ENCODE data around the gene MPC1. TPM values are rescaled to one million over a fixed set of nuclear protein-coding genes. Genes with fewer than 3 reads are reported as not detected.
"Not testable (repeated sequence)": the region's sequence is repeated elsewhere in the genome, so short reads cannot be mapped to it uniquely, and the experiment has no call there.

Gene MPC1
- total RNA-seq, 1 donor from 2014 or later, result 49.1 TPM

DNA sequence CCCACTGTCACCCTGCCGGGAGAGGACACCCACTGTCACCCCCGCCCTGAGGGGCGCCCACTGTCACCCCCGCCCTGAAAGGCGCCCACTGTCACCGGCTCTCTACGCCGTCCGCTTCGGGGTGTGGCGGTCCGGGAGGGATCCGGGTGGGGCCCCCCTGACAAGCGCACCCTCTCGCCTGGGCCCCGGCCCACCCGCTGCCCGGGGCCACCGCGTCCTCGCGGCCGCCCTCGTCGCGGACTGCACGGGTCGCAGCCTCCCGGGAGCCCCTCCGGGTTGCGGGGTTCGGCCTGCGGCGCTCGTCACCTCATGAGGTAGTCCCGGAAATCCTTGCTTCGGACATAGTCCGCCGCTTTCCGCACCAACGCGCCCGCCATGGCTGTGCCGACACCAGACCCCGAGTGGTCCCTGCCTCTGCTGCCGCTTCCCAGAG is 224 bp downstream of the MPC1 start:
- no peak for DNase-seq (ENCODE audit: low spot score)

DNA sequence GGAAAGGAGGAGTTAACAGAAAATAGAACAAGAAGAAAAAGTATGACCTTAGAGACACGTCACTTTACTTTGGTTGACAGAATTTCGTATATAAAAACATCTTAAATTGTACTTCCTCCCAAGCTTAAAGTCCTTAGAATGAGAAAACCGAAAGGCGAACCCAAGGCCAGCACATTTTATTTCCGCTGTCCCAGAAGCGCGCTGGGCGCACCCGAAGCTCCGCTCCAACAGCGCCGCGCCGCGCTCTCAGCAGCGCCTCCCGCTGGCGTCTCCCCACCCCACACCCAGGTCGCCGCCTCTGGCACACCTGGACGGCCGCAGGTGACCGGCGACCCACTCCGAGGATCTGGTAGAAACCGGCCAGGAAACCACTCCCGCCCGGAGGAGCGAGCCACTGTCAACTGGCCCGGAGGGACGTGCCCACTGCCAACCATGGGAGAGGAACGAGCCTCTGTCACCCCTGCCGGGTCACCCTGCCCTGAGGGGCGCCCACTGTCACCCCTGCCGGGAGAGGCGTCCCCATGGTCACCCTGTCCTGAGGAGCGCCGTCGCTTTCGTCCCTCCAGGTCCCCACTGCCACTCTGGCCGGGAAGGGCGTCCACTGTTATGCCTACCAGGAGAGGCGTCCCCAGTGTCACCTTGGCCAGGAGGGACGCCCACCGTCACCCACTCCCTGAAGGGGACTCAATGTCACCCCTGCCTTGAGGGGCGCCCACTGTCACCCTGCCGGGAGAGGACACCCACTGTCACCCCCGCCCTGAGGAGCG is 824 bp downstream of the MPC1 start:
- no peak for DNase-seq (ENCODE audit: low spot score)

DNA sequence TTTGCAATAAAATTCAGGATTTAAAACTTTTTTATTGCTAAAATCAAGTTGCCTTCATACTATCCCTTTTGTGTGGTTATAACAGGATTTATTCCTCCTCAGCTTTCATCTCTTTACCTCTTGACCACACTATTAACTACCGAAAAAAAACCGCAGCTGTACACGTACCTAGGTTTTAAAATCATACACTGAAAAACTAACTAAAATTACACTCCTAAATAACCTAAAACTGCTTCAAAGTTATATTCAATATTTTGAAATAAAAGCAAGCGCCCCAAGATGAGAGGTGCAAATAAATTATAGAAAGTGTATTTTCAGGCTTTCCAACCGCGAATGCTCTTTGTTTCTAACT is 1.4 kb downstream of the MPC1 start:
- no peak for DNase-seq (ENCODE audit: low spot score)

DNA sequence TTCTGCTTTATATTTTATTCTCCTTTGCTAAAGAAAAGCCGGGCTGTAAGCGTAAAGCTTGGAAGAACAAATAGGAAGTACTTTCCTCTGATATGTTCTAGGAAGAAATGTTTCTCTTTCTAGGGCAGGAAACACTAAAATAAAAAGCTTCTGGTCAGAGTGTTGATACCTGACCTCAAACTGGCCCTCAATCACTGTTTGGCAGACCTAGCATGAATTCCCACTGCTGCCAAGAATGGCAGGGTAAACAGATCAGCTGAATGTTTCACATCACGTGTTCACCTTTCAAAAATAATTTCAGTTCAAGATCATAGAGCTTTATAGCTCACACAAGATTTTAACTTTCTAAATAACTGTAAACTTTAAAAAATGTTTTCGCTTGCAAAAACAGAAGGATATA is 2.9 kb downstream of the MPC1 start:
- no peak for DNase-seq (ENCODE audit: low spot score)

DNA sequence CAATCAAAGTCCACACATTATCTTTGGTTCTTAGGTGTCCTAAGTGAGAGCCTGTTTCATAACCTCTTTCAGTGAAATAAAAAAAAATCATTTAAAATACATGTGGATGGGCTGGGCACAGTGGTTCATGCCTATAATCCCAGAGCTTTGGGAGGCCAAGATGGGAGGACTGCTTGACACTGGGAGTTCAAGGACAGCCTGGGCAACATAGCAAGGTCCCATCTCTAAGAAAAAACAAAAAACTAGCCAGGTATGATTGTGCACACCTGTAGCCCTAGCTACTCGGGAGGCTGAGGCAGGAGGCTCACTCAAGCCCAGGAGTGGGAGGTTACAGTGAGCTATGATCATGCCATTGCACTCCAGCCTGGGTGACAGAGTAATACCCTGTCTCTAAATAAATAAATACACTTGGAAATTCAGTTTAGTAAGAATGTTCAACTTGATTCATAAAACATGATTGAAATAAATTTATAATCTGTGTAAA is 3.6 kb downstream of the MPC1 start:
- no peak for DNase-seq (ENCODE audit: low spot score)

DNA sequence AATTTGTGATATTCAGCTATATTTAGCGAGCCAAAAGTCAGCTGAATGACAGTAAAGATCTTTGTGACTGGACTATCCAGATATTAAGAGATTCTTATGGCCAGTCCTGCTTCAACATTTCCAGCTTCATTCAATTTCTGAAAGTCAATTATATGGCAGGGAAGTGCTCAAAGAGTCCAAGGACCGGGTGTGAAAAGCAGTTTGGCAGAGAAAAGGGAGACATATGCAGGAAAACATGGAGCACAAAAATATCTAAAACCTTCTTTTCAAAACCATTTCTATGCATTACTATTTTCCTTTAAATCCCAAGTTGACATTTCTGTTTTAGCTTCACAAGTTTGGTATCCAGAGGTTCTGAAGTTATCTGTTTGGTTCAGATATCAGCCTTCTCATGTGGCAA is 5.0 kb downstream of the MPC1 start:
- DNase-seq (ENCODE audit: low spot score), result no peak

DNA sequence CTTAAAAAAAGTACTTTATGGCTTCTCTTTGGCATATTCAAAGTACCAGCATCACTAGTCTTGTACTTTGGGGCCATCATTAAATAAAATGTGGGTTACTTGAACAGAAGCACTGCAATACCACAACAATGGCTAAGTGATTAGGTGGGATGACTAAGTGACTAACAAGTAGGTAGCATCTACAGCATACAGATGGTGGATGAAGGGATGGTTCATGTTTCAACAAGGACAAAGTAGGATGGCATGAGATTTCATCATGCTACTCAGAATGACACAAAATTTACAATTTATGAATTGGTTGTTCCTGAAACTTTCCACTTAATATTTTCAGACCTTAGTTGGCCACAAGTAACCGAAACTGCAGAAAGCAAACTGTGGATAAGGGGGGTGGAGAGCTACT is 7.7 kb downstream of the MPC1 start:
- no peak for DNase-seq (ENCODE audit: low spot score)

DNA sequence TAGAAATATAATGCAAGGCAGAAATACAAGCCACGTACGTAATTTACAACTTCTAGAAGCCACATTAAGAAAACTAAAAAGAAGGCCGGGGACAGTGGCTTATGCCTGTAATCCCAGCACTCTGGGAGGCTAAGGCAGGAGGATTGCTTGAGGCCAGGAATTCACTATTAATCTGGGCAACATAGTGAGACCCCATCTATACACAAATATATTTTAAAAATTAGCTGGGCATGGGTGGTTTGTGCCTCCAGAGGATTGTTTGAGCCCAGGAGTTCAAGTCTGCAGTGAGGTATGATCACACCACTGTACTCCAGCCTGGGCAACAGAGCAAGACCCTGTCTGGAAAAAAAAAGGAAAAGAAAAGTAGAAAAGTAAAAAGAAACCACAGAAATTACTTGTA is 12.3 kb downstream of the MPC1 start:
- DNase-seq (ENCODE audit: low spot score), result no peak

DNA sequence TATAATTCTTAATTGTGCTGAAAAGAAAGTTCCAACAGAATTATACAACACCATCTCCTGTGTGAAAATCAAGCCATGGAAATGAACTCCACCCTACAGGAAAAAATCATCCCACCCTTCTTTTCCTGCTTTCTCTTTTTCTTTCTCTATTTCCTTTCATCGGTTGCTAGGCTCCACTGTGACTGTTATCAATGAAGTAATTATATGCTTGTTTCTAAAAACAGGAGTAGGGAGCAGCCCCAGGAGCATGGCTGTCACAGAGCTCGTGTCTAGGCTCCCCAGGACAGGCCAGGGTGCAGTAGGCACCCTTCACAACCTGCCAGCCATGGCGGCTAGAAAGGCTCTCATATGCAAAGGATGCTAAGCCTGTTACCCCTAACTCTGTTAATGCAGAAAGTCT is 13.0 kb downstream of the MPC1 start:
- DNase-seq (ENCODE audit: low spot score), result no peak

DNA sequence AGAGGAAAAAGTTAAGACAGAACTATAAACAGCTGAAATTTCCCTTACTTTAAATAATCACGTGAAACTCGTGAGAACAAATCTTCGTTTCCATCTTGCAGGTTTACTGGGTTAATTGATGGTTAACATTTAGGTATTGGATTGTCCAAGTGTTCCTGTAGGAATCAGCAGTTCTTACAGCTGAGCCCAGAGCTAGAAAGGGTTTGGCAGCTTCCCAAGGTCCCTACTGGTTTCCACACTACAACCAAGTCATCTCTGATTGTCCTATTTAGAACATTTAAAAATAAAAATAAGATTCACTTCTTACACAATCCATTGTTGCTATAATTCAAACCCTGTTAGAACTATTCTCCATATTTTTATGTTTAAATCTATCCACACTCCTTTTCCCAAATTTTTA is 15.8 kb downstream of the MPC1 start:
- DNase-seq (ENCODE audit: low spot score), result no peak

DNA sequence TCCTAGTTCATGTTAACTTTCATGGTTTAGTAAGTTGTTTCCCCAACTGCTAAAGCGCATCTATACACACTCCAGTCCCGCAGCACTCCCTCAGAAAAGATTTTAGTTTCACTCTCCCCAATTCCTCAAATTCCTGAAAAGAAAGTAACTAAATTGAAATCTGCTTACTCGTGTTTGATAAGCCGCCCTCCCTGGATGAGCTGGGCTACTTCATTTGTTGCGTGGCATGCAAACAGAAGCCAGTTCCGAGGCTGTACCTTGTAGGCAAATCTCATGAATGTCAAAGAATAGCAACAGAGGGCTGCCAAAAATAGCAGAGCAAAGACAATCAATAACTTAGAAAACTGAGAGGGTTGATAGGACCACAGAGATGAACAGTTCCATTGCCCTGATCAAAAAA is 16.9 kb downstream of the MPC1 start:
- DNase-seq (ENCODE audit: low spot score), result no peak

DNA sequence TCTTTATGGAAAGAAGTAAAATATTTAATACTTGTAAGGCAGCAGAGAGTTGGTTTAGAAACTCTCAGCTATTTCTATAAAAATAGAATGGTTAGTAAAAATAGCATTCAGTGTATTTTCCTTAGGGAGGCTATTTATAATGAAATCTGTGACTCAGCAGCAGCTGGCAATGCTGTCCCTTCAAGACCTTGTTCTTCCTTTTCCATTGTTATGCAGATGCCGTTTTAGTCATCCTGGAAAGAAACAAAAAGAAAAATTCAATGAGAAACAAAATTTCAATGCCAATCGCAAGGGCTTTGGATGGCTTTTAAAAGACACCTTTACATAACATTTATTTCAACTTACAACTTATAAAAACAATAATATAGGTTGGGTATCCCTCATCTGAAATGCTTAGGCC is 17.5 kb downstream of the MPC1 start:
- DNase-seq (ENCODE audit: low spot score), result no peak

DNA sequence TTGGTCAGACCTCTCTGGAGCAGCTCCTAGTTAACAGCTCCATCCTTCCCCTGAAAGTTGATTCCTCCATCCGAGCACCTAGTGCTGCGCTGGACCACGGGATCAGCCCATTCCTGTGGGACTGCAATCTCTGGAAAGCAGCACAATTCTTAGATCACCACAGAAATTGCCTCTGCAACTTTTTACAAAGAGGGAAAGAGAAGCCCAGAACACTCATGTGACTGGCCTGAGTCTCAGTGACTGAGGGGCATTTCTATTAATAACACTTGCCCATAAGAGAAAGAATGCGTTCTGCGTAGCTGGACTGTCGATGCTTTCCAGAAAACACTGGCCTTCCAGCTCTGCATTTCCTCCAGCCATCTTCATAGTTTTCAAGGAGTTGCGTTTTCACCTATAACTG is 18.3 kb downstream of the MPC1 start:
- DNase-seq (ENCODE audit: low spot score), result no peak

DNA sequence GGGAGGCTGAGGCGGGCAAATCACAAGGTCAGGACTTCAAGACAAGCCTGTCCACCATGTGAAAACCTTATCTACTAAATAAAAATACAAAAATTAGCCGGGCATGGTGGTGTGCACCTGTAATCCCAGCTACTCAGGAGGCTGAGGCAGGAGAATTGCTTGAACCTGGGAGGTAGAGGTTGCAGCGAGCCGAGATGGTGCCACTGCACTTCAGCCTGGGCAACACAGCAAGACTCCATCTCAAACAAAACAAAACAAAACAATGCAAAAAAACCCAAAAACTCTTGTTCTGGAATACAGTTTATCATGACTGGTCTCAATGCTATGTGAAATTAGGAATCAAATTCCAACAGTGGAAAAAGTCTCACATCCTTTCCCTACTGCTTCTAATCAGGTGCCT is 20.3 kb downstream of the MPC1 start:
- DNase-seq (ENCODE audit: low spot score), result not testable (repeated sequence)

DNA sequence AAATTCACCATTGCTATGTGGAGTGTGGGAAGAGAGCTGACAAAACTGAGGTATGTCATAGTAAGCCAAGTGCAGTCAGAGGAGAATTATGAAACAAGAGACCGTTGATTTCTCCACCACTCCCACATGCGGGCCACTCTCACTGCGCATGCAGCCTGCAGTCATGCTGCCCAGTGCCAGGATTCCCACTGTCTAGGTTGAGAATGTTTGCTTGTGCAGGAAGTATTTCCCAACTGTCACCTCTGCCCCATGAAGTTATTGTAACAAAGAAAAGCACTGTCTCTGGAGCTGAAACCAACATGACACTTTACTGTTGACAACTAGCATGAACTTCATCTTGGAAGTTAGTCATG is 21.7 kb downstream of the MPC1 start:
- DNase-seq (ENCODE audit: low spot score), result no peak

DNA sequence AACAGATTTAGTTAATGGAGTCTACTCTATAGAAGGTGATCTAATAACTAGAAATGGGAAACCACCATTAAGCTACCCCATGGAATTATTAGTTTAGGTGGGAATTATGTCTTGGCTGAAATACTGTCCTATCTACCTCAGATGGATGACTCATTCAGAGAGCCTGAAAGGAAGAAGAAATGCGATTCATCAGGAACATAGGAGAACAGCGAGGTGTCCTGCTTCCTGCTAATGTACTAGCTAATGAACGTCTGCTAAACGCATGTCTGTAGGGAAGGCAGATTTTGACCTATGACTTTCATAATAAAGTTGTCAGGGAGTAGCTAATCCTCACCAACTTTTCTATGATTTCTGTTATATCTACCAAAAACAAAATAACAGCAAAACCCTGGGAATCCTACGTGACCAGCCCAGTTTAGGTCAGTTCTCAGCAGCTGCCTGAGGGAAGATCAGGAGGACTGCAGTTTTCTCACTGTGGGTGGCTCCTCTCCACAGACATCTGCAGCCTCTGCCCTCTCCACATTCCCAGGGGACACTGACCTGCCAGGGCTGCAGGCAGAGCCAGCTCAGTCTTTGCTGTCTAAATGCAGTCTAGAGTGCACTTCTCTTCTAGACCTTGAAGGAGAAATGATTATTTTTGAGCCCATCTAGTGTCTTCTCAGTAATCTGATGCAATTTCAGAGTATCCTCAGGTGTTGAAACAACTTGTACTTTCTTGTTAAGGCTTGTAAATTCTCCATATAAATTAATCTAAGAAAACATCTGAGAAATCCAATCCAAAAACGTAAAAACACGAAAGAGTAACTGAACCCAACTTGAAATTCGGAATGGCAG is 22.3 kb downstream of the MPC1 start:
- no peak for DNase-seq (ENCODE audit: low spot score)

DNA sequence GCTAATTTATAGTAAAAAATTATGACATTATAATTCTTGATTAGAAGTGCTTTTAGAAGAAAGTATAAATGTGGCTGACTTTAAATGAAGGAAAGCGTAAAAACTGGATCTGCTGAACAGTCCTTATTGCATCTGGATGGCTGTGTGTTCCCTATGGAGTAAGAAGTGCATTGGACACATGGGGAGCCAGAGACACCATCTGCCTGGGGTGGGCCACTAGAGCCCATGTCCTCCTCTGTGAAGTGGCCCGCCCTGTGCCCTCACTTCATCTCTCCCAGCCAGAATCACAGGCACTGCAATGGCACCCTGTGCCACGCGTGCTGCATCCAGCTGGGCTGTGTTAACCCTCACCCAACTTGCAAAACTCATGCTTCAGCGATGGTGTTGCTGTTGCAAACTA is 27.2 kb downstream of the MPC1 start:
- no peak for DNase-seq (ENCODE audit: low spot score)

DNA sequence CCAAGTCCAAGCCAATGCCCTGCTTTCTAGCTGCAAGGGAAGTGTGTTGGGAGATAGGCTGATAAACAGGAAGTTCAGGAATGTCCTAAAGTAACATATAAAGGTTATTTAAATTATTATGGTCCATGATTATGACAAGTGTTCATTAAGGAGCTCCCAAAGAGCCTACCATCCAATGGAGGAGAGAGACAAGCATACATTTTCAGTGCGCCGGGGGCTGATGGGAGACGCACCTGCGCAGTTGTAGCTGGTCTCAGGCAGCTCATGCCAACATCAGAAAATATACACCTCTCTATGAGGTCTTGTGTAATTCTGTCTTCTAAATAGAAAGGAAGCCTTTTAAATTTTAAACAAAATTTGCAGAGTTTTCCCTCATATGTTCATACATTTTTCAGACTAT is 27.8 kb downstream of the MPC1 start:
- no peak for DNase-seq (ENCODE audit: low spot score)

DNA sequence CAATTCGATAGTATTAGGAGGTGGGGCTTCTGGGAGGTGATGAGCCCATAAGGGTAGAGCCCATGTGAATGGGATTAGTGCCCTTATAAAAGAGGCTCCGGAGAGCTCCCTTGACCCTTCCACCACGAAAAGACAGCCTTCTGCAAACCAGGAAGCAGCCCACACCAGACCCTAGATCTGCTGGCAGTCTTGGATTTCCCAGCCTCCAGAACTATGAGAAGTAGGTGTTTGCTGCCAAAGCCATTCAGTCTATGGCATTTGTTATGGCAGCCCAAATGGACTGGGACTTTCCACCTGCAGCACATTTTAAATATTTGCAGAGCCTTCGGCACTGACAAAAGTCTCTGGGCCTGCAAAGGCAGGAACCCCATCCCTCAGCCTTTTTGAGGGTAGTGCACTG is 28.6 kb downstream of the MPC1 start:
- DNase-seq (ENCODE audit: low spot score), result no peak

DNA sequence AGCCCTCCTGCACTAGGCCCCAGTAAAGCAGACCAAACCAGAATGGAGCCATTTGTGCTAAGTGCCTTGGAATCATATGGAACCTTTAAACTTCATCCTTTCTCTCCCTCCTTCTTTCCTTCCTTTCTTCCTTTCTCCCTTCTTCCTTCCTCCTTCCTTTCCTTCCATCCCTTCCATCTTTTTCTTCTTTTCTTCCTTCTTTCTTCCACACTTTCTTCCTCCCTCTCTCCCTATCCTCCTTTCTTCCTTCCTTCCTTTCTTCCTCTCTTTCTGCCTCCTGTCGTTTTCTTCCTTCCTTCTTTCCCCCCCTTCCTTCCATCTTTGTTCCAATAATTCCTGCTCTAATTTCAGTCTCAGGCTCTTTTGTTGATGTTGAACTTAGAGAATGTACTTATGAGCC is 29.2 kb downstream of the MPC1 start:
- DNase-seq (ENCODE audit: low spot score), result no peak

DNA sequence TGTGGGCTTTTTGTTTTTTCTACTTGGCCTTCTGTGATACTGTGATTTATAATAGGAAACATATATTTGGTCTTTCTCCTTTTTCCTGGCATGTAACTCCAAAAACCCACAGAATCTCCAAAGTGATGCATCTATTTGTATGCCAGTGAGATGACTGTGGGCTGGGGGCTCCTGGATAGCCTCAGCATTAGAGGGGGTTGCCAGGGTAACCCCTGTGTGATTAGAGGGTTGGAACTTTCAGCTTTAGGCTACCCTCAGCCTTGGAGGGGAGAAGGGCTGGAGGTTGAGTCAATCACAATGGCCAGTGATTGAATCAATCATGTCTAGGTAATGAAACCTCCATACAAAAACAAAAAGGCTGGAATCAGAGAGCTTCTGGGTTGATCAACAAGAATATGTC is 29.8 kb downstream of the MPC1 start:
- no peak for DNase-seq (ENCODE audit: low spot score)

DNA sequence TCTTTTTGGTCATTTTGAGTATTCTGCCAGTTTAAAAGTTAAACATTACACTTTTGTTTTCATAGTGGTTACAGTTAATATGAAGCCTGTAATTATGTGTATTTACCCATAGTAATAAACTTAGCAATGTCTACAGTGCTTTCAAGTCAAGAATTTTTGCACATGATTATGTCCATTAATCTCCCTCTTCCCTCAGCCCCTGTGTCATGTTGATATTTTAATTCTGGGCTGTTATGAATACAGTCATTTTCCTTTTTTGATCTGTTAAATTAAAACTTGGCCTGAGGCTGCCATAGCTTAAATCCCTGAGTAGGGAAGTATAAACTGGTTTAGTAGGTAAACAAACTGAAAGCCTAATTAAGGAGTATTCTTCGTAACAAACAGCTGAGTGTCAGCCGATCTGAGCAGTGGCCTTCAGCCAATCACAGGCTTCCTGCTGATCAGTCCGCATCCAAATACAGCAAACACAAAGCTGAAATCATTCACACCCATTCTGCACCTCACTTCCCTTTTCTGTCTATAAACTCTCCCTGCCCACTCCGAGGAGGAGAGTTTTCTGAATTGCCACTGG is 30.9 kb downstream of the MPC1 start:
- DNase-seq (ENCODE audit: low spot score), result no peak
